GM23338 (cell line): ENCODE data around the gene SCOC. TPM values are rescaled to one million over a fixed set of nuclear protein-coding genes. Genes with fewer than 3 reads are reported as not detected.

Experiments
- ATAC-seq: fragments of 200-7000 bp; cut with Tn5 transposase; 3 replicates; pipeline ENCODE4 v1.9.1; 2020
- DNase-seq: peaks from one replicate; pipeline ENCODE4 v3.0.0-alpha.2; 2015; ENCODE audit warnings: low spot score
- H2AFZ ChIP-seq: fragments of 200-600 bp; sonication (generic); 2 replicates; pipeline ENCODE4 v1.8.0; 2016; ENCODE audit warnings: antibody characterized with exemption, mild to moderate bottlenecking, moderate library complexity
- H3F3A ChIP-seq: fragments of 200-600 bp; sonication (generic); replicated peaks from 2 replicates; pipeline ENCODE4 v1.8.0; 2017; ENCODE audit warnings: antibody characterized with exemption, mixed run types, low read depth
- H3K27ac ChIP-seq: fragments of 200-600 bp; sonication (generic); 2 replicates; pipeline ENCODE4 v1.6.1; 2016; ENCODE audit warnings: low read depth
- H3K27me3 ChIP-seq: fragments of 200-600 bp; sonication (generic); 2 replicates; pipeline ENCODE4 v1.8.0; 2016; ENCODE audit warnings: mild to moderate bottlenecking, mixed run types, moderate library complexity; ENCODE audit not compliant: insufficient read depth
- H3K36me3 ChIP-seq: fragments of 200-600 bp; sonication (generic); 2 replicates; pipeline ENCODE4 v1.8.0; 2016; ENCODE audit warnings: mild to moderate bottlenecking; ENCODE audit not compliant: insufficient read depth
- H3K4me1 ChIP-seq: fragments of 200-600 bp; sonication (generic); 2 replicates; pipeline ENCODE4 v1.8.0; 2016; ENCODE audit warnings: mild to moderate bottlenecking, moderate library complexity; ENCODE audit not compliant: insufficient read depth
- H3K4me2 ChIP-seq: fragments of 200-600 bp; sonication (generic); 2 replicates; pipeline ENCODE4 v1.7.1; 2017; ENCODE audit warnings: mixed run types
- H3K4me3 ChIP-seq: fragments of 200-600 bp; sonication (generic); 2 replicates; pipeline ENCODE4 v1.6.1; 2016; ENCODE audit warnings: mixed run types
- H3K79me2 ChIP-seq: fragments of 200-600 bp; sonication (generic); replicated peaks from 2 replicates; pipeline ENCODE4 v1.8.0; 2017; ENCODE audit warnings: mild to moderate bottlenecking; ENCODE audit not compliant: insufficient read depth
- H3K9me2 ChIP-seq: fragments of 200-600 bp; sonication (generic); 2 replicates; pipeline ENCODE4 v1.8.0; 2017; ENCODE audit not compliant: insufficient read depth
- H4K20me1 ChIP-seq: fragments of 200-600 bp; sonication (generic); replicated peaks from 2 replicates; pipeline ENCODE4 v1.8.0; 2017; ENCODE audit warnings: mild to moderate bottlenecking; ENCODE audit not compliant: insufficient read depth
- H3K27ac Mint-ChIP-seq: 2 replicates; pipeline ENCODE4 v1.8.0; 2020; ENCODE audit warnings: inconsistent platforms, mild to moderate bottlenecking, moderate library complexity, mixed read lengths
- H3K27me3 Mint-ChIP-seq: 3 replicates; pipeline ENCODE4 v1.8.0; 2022; ENCODE audit warnings: low read depth, mild to moderate bottlenecking, moderate library complexity, mixed read lengths, inconsistent platforms; ENCODE audit not compliant: insufficient read depth, poor library complexity
- H3K36me3 Mint-ChIP-seq: 3 replicates; pipeline ENCODE4 v1.8.0; 2021; ENCODE audit warnings: low read depth, mild to moderate bottlenecking, inconsistent platforms, moderate library complexity, mixed read lengths
- H3K4me1 Mint-ChIP-seq: 3 replicates; pipeline ENCODE4 v1.8.0; 2020; ENCODE audit warnings: mild to moderate bottlenecking, inconsistent platforms, mixed read lengths
- H3K4me3 Mint-ChIP-seq: 3 replicates; pipeline ENCODE4 v1.8.0; 2021; ENCODE audit warnings: moderate library complexity, mild to moderate bottlenecking, inconsistent platforms, mixed read lengths
- H3K9me3 Mint-ChIP-seq: 3 replicates; pipeline ENCODE4 v1.8.0; 2020; ENCODE audit warnings: moderate library complexity, mild to moderate bottlenecking, inconsistent platforms, mixed read lengths
- CREB1 ChIP-seq: fragments of 250-450 bp; sonication (Bioruptor Pico); IDR thresholded peaks from 2 replicates; pipeline ENCODE4 v1.5.0; 2020; ENCODE audit warnings: low read depth, mild to moderate bottlenecking, moderate library complexity
- CTCF ChIP-seq, 2 experiments: fragments of 200-600 bp in 1 of 2; sonication (generic) in 1 of 2; conservative IDR thresholded peaks; 2 replicates each; pipeline versions ENCODE4 v1.5.1 to v1.6.1; 2016 to 2017; ENCODE audit warnings: antibody characterized with exemption in 2 of 2, low read depth in 2 of 2, mild to moderate bottlenecking in 2 of 2, moderate library complexity in 1 of 2
- ETS1 ChIP-seq: IDR thresholded peaks from 2 replicates; pipeline ENCODE4 v1.6.1; 2016; ENCODE audit warnings: antibody characterized with exemption
- EZH2 ChIP-seq: fragments of 200-600 bp; sonication (generic); IDR thresholded peaks from one replicate; pipeline ENCODE4 v1.8.0; 2017; ENCODE audit warnings: antibody characterized with exemption, mild to moderate bottlenecking, low read depth; ENCODE audit not compliant: unreplicated experiment
- EZH2phosphoT487 ChIP-seq: fragments of 200-600 bp; sonication (generic); IDR thresholded peaks from one replicate; pipeline ENCODE4 v1.8.1; 2018; ENCODE audit warnings: antibody characterized with exemption; ENCODE audit not compliant: unreplicated experiment
- JUNB ChIP-seq: IDR thresholded peaks from one replicate; pipeline ENCODE4 v1.6.1; 2016; ENCODE audit warnings: antibody characterized with exemption; ENCODE audit not compliant: unreplicated experiment
- NANOG ChIP-seq: IDR thresholded peaks from 2 replicates; pipeline ENCODE4 v1.6.1; 2016; ENCODE audit warnings: antibody characterized with exemption, borderline replicate concordance
- POLR2AphosphoS5 ChIP-seq: IDR thresholded peaks from 2 replicates; pipeline ENCODE4 v1.6.1; 2016; ENCODE audit warnings: antibody characterized with exemption, low read depth
- REST ChIP-seq: IDR thresholded peaks from one replicate; pipeline ENCODE4 v1.6.1; 2018; ENCODE audit warnings: antibody characterized with exemption; ENCODE audit not compliant: unreplicated experiment
- STAT1 ChIP-seq: IDR thresholded peaks from one replicate; pipeline ENCODE4 v1.6.1; 2016; ENCODE audit warnings: antibody characterized with exemption; ENCODE audit not compliant: unreplicated experiment
- ZNF114 ChIP-seq: fragments of 250-450 bp; sonication (Bioruptor Pico); IDR thresholded peaks from 2 replicates; pipeline ENCODE4 v1.5.0; 2020; ENCODE audit warnings: mild to moderate bottlenecking, moderate library complexity
- ZNF331 ChIP-seq: fragments of 250-450 bp; sonication (Bioruptor Pico); IDR thresholded peaks from 2 replicates; pipeline ENCODE4 v1.5.0; 2020; ENCODE audit warnings: low read depth, mild to moderate bottlenecking, moderate library complexity
- ZNF462 ChIP-seq: fragments of 250-450 bp; sonication (Bioruptor Pico); IDR thresholded peaks from 2 replicates; pipeline ENCODE4 v1.5.0; 2020; ENCODE audit warnings: mild to moderate bottlenecking, moderate library complexity
- polyA plus RNA-seq: library from polyadenylated mRNA; unstranded; fragments of >200 nt; fragmentation: Nextera tagmentation; extraction: Ambion mirVana; gene quantifications from 2 replicates; pipeline ENCODE4 v1.2.1, GENCODE V29; 2016
- total RNA-seq: library from RNA; depleted of rRNA; stranded (reverse); fragments of >200 nt; shearing (Covaris generic); gene quantifications from 2 replicates; pipeline ENCODE4 v1.2.3, GENCODE V29; 2014

The SCOC gene
- total and polyA plus RNA-seq, 2 experiments from 2014 or later = 47.2 to 59.5 TPM

GRCh38 chr4:140357868-140358267, 15.6 kb upstream of the SCOC start (continued):
- TF ChIP-seq CTCF (conservative IDR thresholded peaks at IDR 0.05; ENCODE audit: low read depth in 2 of 2) (no peak), POLR2AphosphoS5 (no peak), EZH2 (no peak)

GRCh38 chr4:140358281-140358680, 15.2 kb upstream of the SCOC start:
- H3K27me3 Mint-ChIP-seq = peaks cover 2% of the 10 kb centered on the region
- no peak overlapping the region for H3K4me2 ChIP-seq
- no peak overlapping the region for H3K4me3 Mint-ChIP-seq
- no peaks in the 10 kb centered on the region for H3K36me3 ChIP-seq
- H3K9me2 ChIP-seq = no peaks in the 10 kb centered on the region
- no peaks in the 10 kb centered on the region for H3K4me1 ChIP-seq
- no peak overlapping the region for H2AFZ ChIP-seq
- ATAC-seq (no peak), DNase-seq (no peak)
- no peaks in the 10 kb centered on the region for H3F3A ChIP-seq
- H4K20me1 ChIP-seq = no peaks in the 10 kb centered on the region
- no peaks in the 10 kb centered on the region for H3K27me3 ChIP-seq
- H3K36me3 Mint-ChIP-seq = no peaks in the 10 kb centered on the region
- no peak overlapping the region for H3K4me3 ChIP-seq
- H3K4me1 Mint-ChIP-seq = no peaks in the 10 kb centered on the region; the same call in 2 of the 3 replicates
- H3K27ac ChIP-seq = no peak overlapping the region
- no peaks in the 10 kb centered on the region for H3K79me2 ChIP-seq
- H3K27ac Mint-ChIP-seq = no peak overlapping the region
- H3K9me3 Mint-ChIP-seq = no peaks in the 10 kb centered on the region
- TF ChIP-seq REST (no peak), EZH2 (no peak), JUNB (no peak), ETS1 (no peak), ZNF331 (CRISPR knock-in tag) (no peak), ZNF462 (CRISPR knock-in tag) (no peak), ZNF114 (no peak), POLR2AphosphoS5 (no peak), NANOG (no peak), EZH2phosphoT487 (no peak), STAT1 (no peak), CREB1 (CRISPR knock-in tag) (no peak)
